Endothelial cell of umbilical vein (primary cell): Measurements from ENCODE around the gene EXOC6B. TPM values are rescaled to one million over a fixed set of nuclear protein-coding genes. Genes with fewer than 3 reads are reported as not detected.

ENCODE experiments used
- BruUV-seq: library from RNA; stranded (reverse); fragments of 400-500 nt; replicated peaks from 2 replicates; lab custom pipeline; 2021; lab: Mats Ljungman, UMichigan
- CTCF ChIA-PET: fragments of 300-600, 350-600 bp; sonication (Branson Sonifier 250); formaldehyde crosslinking; loops from one replicate; lab custom pipeline; 2021; ENCODE audit warnings: antibody characterized with exemption, inconsistent platforms; lab: Charles Lee
- POLR2A ChIA-PET: fragments of 300-600, 350-600 bp; sonication (Branson Sonifier 250); formaldehyde crosslinking; loops from one replicate; lab custom pipeline; 2021; ENCODE audit warnings: antibody characterized with exemption, inconsistent platforms; lab: Charles Lee
- DNase-seq: peaks from one replicate; pipeline ENCODE4 v3.0.0-alpha.2; 2011; ENCODE audit warnings: low read depth, low spot score
- FAIRE-seq: peaks from 2 replicates; lab custom pipeline; 2011; peaks lifted over from hg19 to GRCh38; lab: Jason Lieb, UNC
- H2AFZ ChIP-seq: 2 replicates; pipeline ENCODE4 v1.6.0; 2012; ENCODE audit warnings: low read depth, low read length, control low read depth, inconsistent platforms
- H3K27ac ChIP-seq: 2 replicates; pipeline ENCODE4 v1.5.1; 2011; ENCODE audit warnings: low read depth, mild to moderate bottlenecking, control low read depth, low read length, moderate library complexity; ENCODE audit not compliant: insufficient read depth
- H3K27me3 ChIP-seq, 2 experiments: 2 replicates each; pipeline versions ENCODE4 v1.6.0 to v1.6.1; 2011; ENCODE audit warnings: low read length in 2 of 2, mixed read lengths in 1 of 2; ENCODE audit not compliant: control insufficient read depth in 2 of 2, insufficient read depth in 2 of 2
- H3K36me3 ChIP-seq, 2 experiments: 2 replicates in 1 of 2; 3 replicates in 1 of 2; pipeline ENCODE4 v1.5.1; 2011; ENCODE audit warnings: low read length in 2 of 2, mild to moderate bottlenecking in 1 of 2, moderate library complexity in 1 of 2; ENCODE audit not compliant: control insufficient read depth in 2 of 2, insufficient read depth in 2 of 2; ENCODE audit errors: extremely low read depth in 1 of 2
- H3K4me1 ChIP-seq: 3 replicates; pipeline ENCODE4 v1.5.1; 2011; ENCODE audit warnings: mild to moderate bottlenecking, low read length; ENCODE audit not compliant: control insufficient read depth, insufficient read depth; ENCODE audit errors: extremely low read depth
- H3K4me2 ChIP-seq: 2 replicates; pipeline ENCODE4 v1.6.1; 2011; ENCODE audit warnings: low read length, control low read depth, mixed read lengths; ENCODE audit not compliant: insufficient read depth
- H3K4me3 ChIP-seq, 3 experiments: fragments of 200-600 bp in 1 of 3; sonication (generic), shearing (Covaris generic) in 1 of 3; replicated peaks in 1 of 3; 2 replicates each; pipeline ENCODE4 v1.5.1; 2011 to 2016; ENCODE audit warnings: control low read depth in 3 of 3, low read length in 3 of 3, mild to moderate bottlenecking in 2 of 3, inconsistent platforms in 1 of 3, low read depth in 1 of 3, moderate library complexity in 1 of 3; ENCODE audit not compliant: insufficient read depth in 1 of 3
- H3K79me2 ChIP-seq: 2 replicates; pipeline ENCODE4 v1.6.0; 2012; ENCODE audit warnings: low read length, inconsistent platforms; ENCODE audit not compliant: control insufficient read depth, insufficient read depth
- H3K9ac ChIP-seq: replicated peaks from 2 replicates; pipeline ENCODE3; 2011; ENCODE audit warnings: low read length, control low read depth; ENCODE audit not compliant: insufficient read depth; ENCODE audit errors: extremely low read depth
- H3K9me1 ChIP-seq: replicated peaks from 3 replicates; pipeline ENCODE4 v1.6.0; 2011; ENCODE audit warnings: mild to moderate bottlenecking, low read length; ENCODE audit not compliant: control insufficient read depth, insufficient read depth; ENCODE audit errors: extremely low read depth
- H3K9me3 ChIP-seq: replicated peaks from 2 replicates; pipeline ENCODE4 v1.5.1; 2012; ENCODE audit warnings: low read length, inconsistent platforms; ENCODE audit not compliant: control insufficient read depth, insufficient read depth
- H4K20me1 ChIP-seq: replicated peaks from 2 replicates; pipeline ENCODE3; 2011; ENCODE audit warnings: mild to moderate bottlenecking, low read length; ENCODE audit not compliant: control insufficient read depth, insufficient read depth; ENCODE audit errors: extremely low read depth
- EZH2 ChIP-seq: IDR thresholded peaks from 2 replicates; pipeline ENCODE4 v1.6.1; 2012; ENCODE audit warnings: borderline replicate concordance, low read depth, mild to moderate bottlenecking, moderate library complexity, low read length, inconsistent platforms; ENCODE audit not compliant: severe bottlenecking
- FOS ChIP-seq: IDR thresholded peaks from 2 replicates; pipeline ENCODE4 v1.6.1; 2011; ENCODE audit warnings: mild to moderate bottlenecking, low read length, moderate library complexity, borderline replicate concordance; ENCODE audit not compliant: insufficient read depth
- GATA2 ChIP-seq: IDR thresholded peaks from 2 replicates; pipeline ENCODE4 v1.7.0; 2011; ENCODE audit warnings: low read depth, mild to moderate bottlenecking, moderate library complexity, mixed read lengths, low read length; ENCODE audit not compliant: insufficient read length, insufficient read depth
- JUN ChIP-seq: IDR thresholded peaks from 2 replicates; pipeline ENCODE4 v1.6.1; 2011; ENCODE audit warnings: borderline replicate concordance, low read depth; ENCODE audit not compliant: insufficient read length, insufficient read depth
- MYC ChIP-seq: IDR thresholded peaks from one replicate; pipeline ENCODE4 v1.6.1; 2011; ENCODE audit warnings: mild to moderate bottlenecking, low read depth, low read length
- POLR2A ChIP-seq: IDR thresholded peaks from 2 replicates; pipeline ENCODE4 v1.6.1; 2012; ENCODE audit warnings: low read depth, mild to moderate bottlenecking, control low read depth, low read length
- POLR2AphosphoS5 ChIP-seq: IDR thresholded peaks from 2 replicates; pipeline ENCODE4 v1.6.1; 2012; ENCODE audit warnings: low read depth, mild to moderate bottlenecking, control low read depth, low read length, moderate library complexity; ENCODE audit not compliant: insufficient read depth
- dilution Hi-C: fragments of 300-500 bp; cut with MboI; formaldehyde crosslinking; loops from one replicate; pipeline ENCODE4 v1.15.0; 2019; ENCODE audit warnings: low sequenced_read_pairs; ENCODE audit not compliant: extremely low pct_ligation_motif_present
- intact Hi-C: fragments of 100-400 bp; cut with micrococcal nuclease; formaldehyde crosslinking; loops from one replicate; pipeline ENCODE4 v1.10.0; 2022
- polyA plus RNA-seq, 4 experiments: library from polyadenylated mRNA; depleted of rRNA in 3 of 4; stranded (reverse) in 3 of 4; unstranded in 1 of 4; fragments of >200 nt; gene quantifications; 2 replicates each; pipeline versions ENCODE4 v1.2.1 to v1.2.3, GENCODE V29; 2011 to 2012; ENCODE audit warnings: missing spikeins in 1 of 4
- total RNA-seq: library from RNA; stranded (reverse); gene quantifications from 2 replicates; pipeline ENCODE4 v1.2.3, GENCODE V29; 2021
- TF ChIP-seq, protein P1 (sequence below), 2 donors: IDR thresholded peaks; 1 replicate in 1 of 2; 2 replicates in 1 of 2; pipeline ENCODE4 v1.5.1; 2011; ENCODE audit warnings: low read length in 2 of 2, mild to moderate bottlenecking in 2 of 2, moderate library complexity in 2 of 2, control low read depth in 1 of 2, inconsistent platforms in 1 of 2, low read depth in 1 of 2; ENCODE audit not compliant: insufficient read depth in 1 of 2; ENCODE audit errors: extremely low read depth in 1 of 2
- TF ChIP-seq, protein P2 (sequence below): IDR thresholded peaks from 2 replicates; pipeline ENCODE4 v1.6.1; 2011; ENCODE audit not compliant: insufficient read depth, insufficient read length

The EXOC6B gene
- total and polyA plus RNA-seq, 2 donors (not counting 3 experiments of a cell fraction or from before 2014, with no cell fraction given): 10.8 to 34.8 TPM

DNA sequence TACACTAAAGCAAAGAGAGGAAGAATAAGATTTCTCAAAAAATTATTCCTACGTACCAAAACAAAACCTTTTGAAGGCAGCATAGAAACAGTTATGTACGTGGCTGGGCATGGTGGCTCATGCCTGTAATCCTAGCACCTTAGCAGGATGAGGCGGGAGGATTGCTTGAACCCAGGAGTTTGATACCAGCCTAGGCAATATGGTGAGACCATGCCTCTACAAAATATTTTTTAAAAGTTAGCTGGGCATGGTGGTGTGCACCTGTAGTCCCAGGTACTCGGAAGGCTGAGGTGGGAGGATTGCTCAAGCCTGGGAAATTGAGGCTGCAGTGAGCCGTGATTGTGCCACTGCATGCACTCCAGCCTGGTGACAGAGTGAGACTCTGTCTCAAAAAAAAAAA lies 663.3 kb downstream of the EXOC6B start:
- Histone ChIP-seq H4K20me1 (no peaks in the 10 kb centered on the region), H3K4me1 (no peaks in the 10 kb centered on the region), H3K9me1 (no peaks in the 10 kb centered on the region), H3K9me3 (no peaks in the 10 kb centered on the region), H3K79me2 (no peaks in the 10 kb centered on the region), H3K27me3 (peaks cover 4 to 5% of the 10 kb centered on the region in 2 experiments), H3K4me3 (no peak overlapping the region), H3K9ac (no peak overlapping the region), H2AFZ (no peak overlapping the region), H3K4me2 (no peak overlapping the region), H3K36me3 (no peaks in the 10 kb centered on the region), H3K27ac (no peak overlapping the region)
- TF ChIP-seq FOS (no peak), POLR2AphosphoS5 (no peak), JUN (no peak), MYC (no peak), EZH2 (no peak), POLR2A (no peak), GATA2 (no peak)
- TF ChIP-seq, protein P1, sequence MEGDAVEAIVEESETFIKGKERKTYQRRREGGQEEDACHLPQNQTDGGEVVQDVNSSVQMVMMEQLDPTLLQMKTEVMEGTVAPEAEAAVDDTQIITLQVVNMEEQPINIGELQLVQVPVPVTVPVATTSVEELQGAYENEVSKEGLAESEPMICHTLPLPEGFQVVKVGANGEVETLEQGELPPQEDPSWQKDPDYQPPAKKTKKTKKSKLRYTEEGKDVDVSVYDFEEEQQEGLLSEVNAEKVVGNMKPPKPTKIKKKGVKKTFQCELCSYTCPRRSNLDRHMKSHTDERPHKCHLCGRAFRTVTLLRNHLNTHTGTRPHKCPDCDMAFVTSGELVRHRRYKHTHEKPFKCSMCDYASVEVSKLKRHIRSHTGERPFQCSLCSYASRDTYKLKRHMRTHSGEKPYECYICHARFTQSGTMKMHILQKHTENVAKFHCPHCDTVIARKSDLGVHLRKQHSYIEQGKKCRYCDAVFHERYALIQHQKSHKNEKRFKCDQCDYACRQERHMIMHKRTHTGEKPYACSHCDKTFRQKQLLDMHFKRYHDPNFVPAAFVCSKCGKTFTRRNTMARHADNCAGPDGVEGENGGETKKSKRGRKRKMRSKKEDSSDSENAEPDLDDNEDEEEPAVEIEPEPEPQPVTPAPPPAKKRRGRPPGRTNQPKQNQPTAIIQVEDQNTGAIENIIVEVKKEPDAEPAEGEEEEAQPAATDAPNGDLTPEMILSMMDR (IDR thresholded peaks at IDR 0.05; ENCODE audit: extremely low read depth in 1 of 2, insufficient read depth in 1 of 2, low read depth in 1 of 2, low read length in 2 of 2): no peak
- TF ChIP-seq, protein P2, sequence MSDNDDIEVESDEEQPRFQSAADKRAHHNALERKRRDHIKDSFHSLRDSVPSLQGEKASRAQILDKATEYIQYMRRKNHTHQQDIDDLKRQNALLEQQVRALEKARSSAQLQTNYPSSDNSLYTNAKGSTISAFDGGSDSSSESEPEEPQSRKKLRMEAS: no peak
- intact Hi-C loops (no loop called here), dilution Hi-C loops (no loop called here)
- no peak for FAIRE-seq
- POLR2A ChIA-PET: no interaction called here
- CTCF ChIA-PET: interaction anchor here (0.8 to 1.1 kb wide), 2 partner anchors 12 to 32 kb away, joined by 3 to 6 read pairs; no protein-coding TSS in a partner anchor
- DNase-seq: no peak
- no TSS peak for BruUV-seq
